HepG2 (cell line): Measurements from ENCODE around the gene LRRC3. TPM values are rescaled to one million over a fixed set of nuclear protein-coding genes. Genes with fewer than 3 reads are reported as not detected.

Experiments used
- CERS6 ChIP-seq: sonication (generic); formaldehyde crosslinking; IDR thresholded peaks from 2 replicates; pipeline ENCODE4 v1.5.0; 2020; ENCODE audit warnings: missing genetic modification reagents
- CHD2 ChIP-seq: IDR thresholded peaks from 2 replicates; pipeline ENCODE4 v1.6.1; 2011; ENCODE audit warnings: low read depth, low read length, improper control_type of control experiment
- GFI1 ChIP-seq: sonication (generic); formaldehyde crosslinking; IDR thresholded peaks from 2 replicates; pipeline ENCODE4 v1.5.0; 2020; ENCODE audit warnings: missing genetic modification reagents, mild to moderate bottlenecking, borderline replicate concordance
- MXD3 ChIP-seq: IDR thresholded peaks from 2 replicates; pipeline ENCODE4 v1.6.1; 2016; ENCODE audit warnings: mild to moderate bottlenecking, missing biosample characterization, missing genetic modification reagents
- NR2C2 ChIP-seq: sonication (generic); formaldehyde crosslinking; IDR thresholded peaks from 2 replicates; pipeline ENCODE4 v1.4.0; 2020; ENCODE audit warnings: missing genetic modification reagents, mild to moderate bottlenecking, moderate library complexity, borderline replicate concordance
- POLR2G ChIP-seq: fragments of 200-400 bp; formaldehyde crosslinking; IDR thresholded peaks from 2 replicates; pipeline ENCODE4 v1.6.1; 2018; ENCODE audit warnings: mild to moderate bottlenecking, low read depth, low read length, moderate library complexity
- SRY ChIP-seq: sonication (generic); formaldehyde crosslinking; IDR thresholded peaks from 2 replicates; pipeline ENCODE4 v1.8.0; 2022; ENCODE audit warnings: mild to moderate bottlenecking, missing genetic modification reagents
- TBL1XR1 ChIP-seq: fragments of 150-350 bp; IDR thresholded peaks from 2 replicates; pipeline ENCODE4 v1.6.1; 2014; ENCODE audit warnings: borderline replicate concordance, low read length; ENCODE audit not compliant: partially characterized antibody
- TERF1 ChIP-seq: sonication (generic); formaldehyde crosslinking; IDR thresholded peaks from 2 replicates; pipeline ENCODE4 v1.8.0; 2022; ENCODE audit warnings: mild to moderate bottlenecking, missing genetic modification reagents, moderate library complexity
- ZBTB25 ChIP-seq: IDR thresholded peaks from 2 replicates; pipeline ENCODE4 v1.6.1; 2018; ENCODE audit warnings: missing genetic modification reagents
- ZBTB39 ChIP-seq: sonication (generic); formaldehyde crosslinking; IDR thresholded peaks from 2 replicates; pipeline ENCODE4 v1.5.0; 2020; ENCODE audit warnings: missing genetic modification reagents
- ZNF296 ChIP-seq: sonication (generic); formaldehyde crosslinking; conservative IDR thresholded peaks from 2 replicates; pipeline ENCODE4 v1.5.0; 2020; ENCODE audit warnings: mild to moderate bottlenecking, missing genetic modification reagents
- ZNF367 ChIP-seq: sonication (generic); formaldehyde crosslinking; IDR thresholded peaks from 2 replicates; pipeline ENCODE4 v1.4.0; 2020; ENCODE audit warnings: missing genetic modification reagents, borderline replicate concordance
- ZNF383 ChIP-seq: sonication (generic); formaldehyde crosslinking; IDR thresholded peaks from 2 replicates; pipeline ENCODE4 v1.4.0; 2020; ENCODE audit warnings: missing genetic modification reagents, mild to moderate bottlenecking, borderline replicate concordance
- ZNF564 ChIP-seq: sonication (generic); formaldehyde crosslinking; IDR thresholded peaks from 2 replicates; pipeline ENCODE4 v1.8.1; 2023; ENCODE audit warnings: mild to moderate bottlenecking, missing genetic modification reagents
- ZNF674 ChIP-seq: sonication (generic); formaldehyde crosslinking; IDR thresholded peaks from 2 replicates; pipeline ENCODE4 v1.5.0; 2020; ENCODE audit warnings: low read depth, mild to moderate bottlenecking, missing genetic modification reagents
- ZNF687 ChIP-seq: sonication (generic); formaldehyde crosslinking; IDR thresholded peaks from 2 replicates; pipeline ENCODE4 v1.5.1; 2020; ENCODE audit warnings: mild to moderate bottlenecking, missing genetic modification reagents, moderate library complexity
- polyA plus RNA-seq, 8 experiments: library from polyadenylated mRNA; depleted of rRNA in 3 of 8; stranded (reverse) in 7 of 8; unstranded in 1 of 8; fragments of >200 nt; fragmentation: Illumina TruSeq in 4 of 8; extraction: Trizol in 4 of 8; gene quantifications; 2 replicates each; pipeline versions ENCODE4 v1.2.1 to v1.2.3, GENCODE V29; 2011 to 2016; ENCODE audit warnings: low read depth in 4 of 8, missing spikeins in 1 of 8, mixed read lengths in 1 of 8; ENCODE audit not compliant: insufficient read depth in 1 of 8
- total RNA-seq, 5 experiments: library from RNA; depleted of rRNA; stranded (reverse); fragments of >200 nt; fragmentation: Illumina TruSeq; extraction: Trizol; gene quantifications; 2 replicates each; pipeline ENCODE4 v1.2.3, GENCODE V29; 2016; ENCODE audit warnings: low read depth in 1 of 5

Gene LRRC3
- total and polyA plus RNA-seq, 2 of the 13 experiments (the other 11 are each of a cell fraction or from before 2014, with no cell fraction given), result 4.8 to 16.5 TPM

GRCh38 chr21:44456214-44456914 lies 1.1 kb downstream of the LRRC3 start (continued):
- TF ChIP-seq TERF1 (CRISPR knock-in tag) (0 out of 2 replicates have a peak, but pooled peaks have one; percentile 53), CERS6 (CRISPR knock-in tag) (no peak), ZBTB25 (no peak), ZNF296 (CRISPR knock-in tag) (0 out of 2 replicates have a peak, but pooled peaks have one; percentile 36), ZNF367 (CRISPR knock-in tag) (no peak), ZNF674 (CRISPR knock-in tag) (no peak), SRY (CRISPR knock-in tag) (0 out of 2 replicates have a peak, but pooled peaks have one; percentile 32), TBL1XR1 (no peak), GFI1 (CRISPR knock-in tag) (no peak), NR2C2 (CRISPR knock-in tag) (no peak), POLR2G (no peak), ZNF564 (no peak), MXD3 (CRISPR knock-in tag) (no peak), ZNF687 (peak; percentile 35), ZNF383 (no peak), ZBTB39 (CRISPR knock-in tag) (0 out of 2 replicates have a peak, but pooled peaks have one; percentile 42), CHD2 (no peak)
